AG09309 (cell line): Measurements from ENCODE around the gene CNTNAP5.

Experiments used
- DNase-seq: peaks from one replicate; pipeline ENCODE4 v3.0.0-alpha.2; 2010; ENCODE audit warnings: low read depth
- H3K4me3 ChIP-seq: 2 replicates; pipeline ENCODE4 v1.5.1; 2011; ENCODE audit warnings: mild to moderate bottlenecking, low read depth, low read length, moderate library complexity; ENCODE audit not compliant: control insufficient read depth
- CTCF ChIP-seq: IDR thresholded peaks from 2 replicates; pipeline ENCODE4 v1.5.1; 2011; ENCODE audit warnings: mild to moderate bottlenecking, low read depth, low read length, inconsistent platforms; ENCODE audit not compliant: insufficient read depth, control insufficient read depth; ENCODE audit errors: missing control alignments

The CNTNAP5 gene

GRCh38 chr2:124536591-124536990, 511.5 kb downstream of the CNTNAP5 start:
- DNase-seq, result no peak
- TF ChIP-seq CTCF, result no peak

GRCh38 chr2:124538549-124538948, 513.5 kb downstream of the CNTNAP5 start:
- no peak for DNase-seq

More at GRCh38 chr2:124536591-124536990, 511.5 kb downstream of the CNTNAP5 start:
- no peak overlapping the region for H3K4me3 ChIP-seq

GRCh38 chr2:124540805-124541204, 515.7 kb downstream of the CNTNAP5 start:
- no peak for DNase-seq
- no peak for TF ChIP-seq CTCF

More at GRCh38 chr2:124538549-124538948, 513.5 kb downstream of the CNTNAP5 start:
- TF ChIP-seq CTCF, result no peak
- H3K4me3 ChIP-seq, result no peak overlapping the region

GRCh38 chr2:124542932-124543640, 518.0 kb downstream of the CNTNAP5 start:
- DNase-seq, result no peak

More at GRCh38 chr2:124540805-124541204, 515.7 kb downstream of the CNTNAP5 start:
- H3K4me3 ChIP-seq, result no peak overlapping the region

GRCh38 chr2:124547700-124548099, 522.6 kb downstream of the CNTNAP5 start:
- TF ChIP-seq CTCF, result no peak
- DNase-seq, result no peak
- no peak overlapping the region for H3K4me3 ChIP-seq

More at GRCh38 chr2:124542932-124543640, 518.0 kb downstream of the CNTNAP5 start:
- no peak overlapping the region for H3K4me3 ChIP-seq
- TF ChIP-seq CTCF, result no peak

GRCh38 chr2:124558277-124558905, 533.3 kb downstream of the CNTNAP5 start:
- TF ChIP-seq CTCF, result no peak
- no peak for DNase-seq
- no peak overlapping the region for H3K4me3 ChIP-seq
